COLO829 (cell line): ENCODE data around the gene SLC10A7.
"Not testable (repeated sequence)": the region's sequence is repeated elsewhere in the genome, so short reads cannot be mapped to it uniquely, and the experiment has no call there.

Source experiments
- DNase-seq: peaks from one replicate; pipeline ENCODE4 v3.0.0; 2012; ENCODE audit warnings: low spot score

Gene SLC10A7

GRCh38 chr4:146350114-146350513 is 171.6 kb downstream of the SLC10A7 start:
- DNase-seq, result not testable (repeated sequence)

GRCh38 chr4:146349306-146349705 is 172.4 kb downstream of the SLC10A7 start:
- DNase-seq, result no peak

GRCh38 chr4:146347822-146348221 is 173.9 kb downstream of the SLC10A7 start:
- DNase-seq, result no peak

- DNase-seq, result no peak
Observed at GRCh38 chr4:146346276-146346675, 175.5 kb downstream of the SLC10A7 start.

DNA sequence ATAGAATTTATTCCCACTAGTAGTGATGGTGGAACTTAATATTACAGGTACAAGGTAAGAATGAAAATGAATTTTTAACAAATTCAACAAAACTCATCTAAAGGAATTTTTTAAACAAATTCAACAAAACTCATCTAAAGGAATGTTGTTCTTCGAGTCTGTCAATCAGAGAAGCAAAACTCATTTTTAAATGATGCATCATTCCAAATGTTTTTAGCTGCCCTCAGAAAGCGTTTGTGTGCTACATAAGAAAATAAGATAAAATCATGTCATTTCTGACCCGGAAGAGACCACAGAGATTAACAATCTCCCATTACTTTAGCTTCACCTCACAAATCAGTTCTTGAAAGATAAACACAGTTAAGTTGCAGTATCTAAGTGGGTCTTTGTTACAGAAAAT is 178.0 kb downstream of the SLC10A7 start:
- no peak for DNase-seq

- DNase-seq, result no peak
Observed at GRCh38 chr4:146343199-146343598, 178.5 kb downstream of the SLC10A7 start.

- DNase-seq, result peak; percentile 33
Observed at GRCh38 chr4:146342600-146343192, 179.0 kb downstream of the SLC10A7 start.

DNA sequence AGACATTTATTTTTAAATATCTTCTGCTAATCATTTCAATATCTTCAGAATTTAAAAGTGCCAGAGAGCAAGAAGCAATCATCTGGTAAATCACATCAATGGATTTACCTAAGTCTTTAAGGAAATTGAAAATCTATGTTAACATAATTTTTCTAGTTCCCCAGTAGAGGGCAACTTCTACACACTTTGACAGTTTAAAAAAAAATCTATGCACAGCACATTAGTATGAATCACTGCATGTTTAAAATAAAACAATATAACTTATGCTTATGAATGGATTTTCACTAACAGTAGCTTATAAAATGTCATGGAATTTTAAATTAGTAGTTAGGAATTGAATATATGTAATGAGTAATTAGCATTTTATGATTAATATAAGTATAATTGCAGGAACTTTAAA is 180.9 kb downstream of the SLC10A7 start:
- DNase-seq, result peak; percentile 32

DNA sequence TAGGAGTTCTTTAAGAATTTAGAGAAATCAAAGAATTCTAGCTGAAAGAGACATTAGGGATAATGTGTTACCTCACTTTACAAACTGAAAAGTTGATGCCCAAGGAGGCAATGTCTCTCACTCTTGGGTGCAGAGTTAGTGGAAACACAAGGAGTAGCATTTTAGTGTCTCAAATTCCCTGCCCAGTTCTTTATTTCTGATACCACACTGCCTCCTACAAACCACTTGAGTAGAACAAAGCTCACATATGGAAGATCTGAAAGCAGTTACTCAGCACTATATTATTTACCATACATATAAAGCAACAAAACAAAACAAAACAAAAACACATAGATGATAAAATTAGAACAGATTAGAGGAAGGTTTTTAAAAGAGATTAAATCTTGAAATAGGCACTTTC is 183.2 kb downstream of the SLC10A7 start:
- no peak for DNase-seq

- no peak for DNase-seq
Observed at GRCh38 chr4:146336410-146336807, 185.3 kb downstream of the SLC10A7 start.

DNA sequence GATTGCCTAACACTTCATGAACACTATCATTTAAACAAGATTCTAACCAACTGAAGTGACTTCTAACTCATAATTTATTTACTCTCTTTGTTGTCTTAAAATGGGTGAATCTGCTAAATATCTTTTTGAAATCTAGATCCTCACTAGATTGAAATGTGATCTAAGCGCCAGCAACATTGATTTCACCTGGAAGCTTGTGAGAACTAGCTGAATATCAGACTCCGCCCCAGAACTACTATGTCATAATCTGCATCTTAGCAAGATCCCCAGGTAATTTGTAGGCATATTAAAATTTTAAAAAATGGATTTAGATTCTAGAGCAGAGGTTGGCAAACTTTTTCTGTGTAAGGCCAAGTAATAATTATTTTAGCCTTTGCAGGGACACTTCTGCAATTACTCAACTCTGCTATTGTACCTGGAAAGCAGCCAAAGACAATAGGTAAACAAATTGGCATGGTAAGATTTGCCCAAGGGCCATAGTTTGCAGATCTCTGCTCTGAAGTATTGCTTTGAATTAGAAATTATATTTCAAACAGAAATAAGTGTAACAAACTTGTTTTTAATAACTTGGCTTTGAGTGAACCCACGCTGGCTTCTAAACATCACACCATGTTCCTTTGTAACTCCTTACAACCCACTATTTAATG is 185.9 kb downstream of the SLC10A7 start:
- no peak for DNase-seq

DNA sequence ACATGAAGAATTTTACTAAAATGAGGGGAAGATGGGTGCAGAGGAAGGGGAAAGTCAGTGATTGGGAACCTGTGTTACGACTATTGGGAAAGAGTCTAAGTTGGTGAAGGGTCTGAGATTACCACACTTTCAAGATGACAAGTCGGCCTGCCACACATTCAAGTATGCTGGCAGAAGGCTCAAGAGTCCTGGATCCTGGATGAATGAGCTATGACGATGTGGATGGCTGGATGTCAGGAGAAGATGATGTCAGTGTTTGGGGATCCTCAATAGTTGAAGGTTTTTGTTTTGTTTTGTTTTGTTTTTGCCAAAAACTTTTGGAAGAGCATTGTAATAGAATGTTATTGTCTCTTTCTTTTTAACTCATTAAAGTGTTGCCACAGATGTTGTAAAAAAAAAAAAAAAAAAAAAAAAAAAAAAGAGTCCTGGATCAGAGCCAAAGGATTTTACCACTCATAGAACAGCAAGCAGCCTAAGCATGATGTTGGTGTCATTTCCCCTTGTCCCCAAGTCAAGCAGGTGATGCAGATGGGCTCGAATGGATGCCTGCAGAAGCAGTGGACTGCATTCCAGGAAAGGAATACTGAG is 186.8 kb downstream of the SLC10A7 start:
- DNase-seq, result no peak

DNA sequence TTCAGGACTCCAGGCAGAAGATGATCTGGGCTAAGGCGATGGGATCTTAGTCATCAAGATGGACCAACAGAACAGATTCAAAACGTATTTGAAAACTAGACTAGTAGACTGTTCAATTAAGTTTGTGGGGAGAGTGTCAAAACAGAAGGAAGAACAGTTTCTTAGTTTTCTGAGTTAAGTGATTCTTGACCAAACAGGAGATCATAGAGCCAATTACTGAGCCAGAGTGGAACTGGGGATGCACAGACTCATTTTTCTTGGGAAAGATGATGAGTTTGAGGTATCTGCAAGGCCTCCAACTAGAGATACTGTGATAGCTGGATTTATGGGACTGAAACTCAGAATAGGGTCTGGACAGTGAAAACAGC is 187.9 kb downstream of the SLC10A7 start:
- no peak for DNase-seq

- no peak for DNase-seq
Observed at GRCh38 chr4:146333187-146333894, 188.4 kb downstream of the SLC10A7 start.

GRCh38 chr4:146330392-146330791 is 191.3 kb downstream of the SLC10A7 start:
- no peak for DNase-seq

GRCh38 chr4:146329050-146329716 is 192.6 kb downstream of the SLC10A7 start:
- peak; percentile 39 for DNase-seq

DNA sequence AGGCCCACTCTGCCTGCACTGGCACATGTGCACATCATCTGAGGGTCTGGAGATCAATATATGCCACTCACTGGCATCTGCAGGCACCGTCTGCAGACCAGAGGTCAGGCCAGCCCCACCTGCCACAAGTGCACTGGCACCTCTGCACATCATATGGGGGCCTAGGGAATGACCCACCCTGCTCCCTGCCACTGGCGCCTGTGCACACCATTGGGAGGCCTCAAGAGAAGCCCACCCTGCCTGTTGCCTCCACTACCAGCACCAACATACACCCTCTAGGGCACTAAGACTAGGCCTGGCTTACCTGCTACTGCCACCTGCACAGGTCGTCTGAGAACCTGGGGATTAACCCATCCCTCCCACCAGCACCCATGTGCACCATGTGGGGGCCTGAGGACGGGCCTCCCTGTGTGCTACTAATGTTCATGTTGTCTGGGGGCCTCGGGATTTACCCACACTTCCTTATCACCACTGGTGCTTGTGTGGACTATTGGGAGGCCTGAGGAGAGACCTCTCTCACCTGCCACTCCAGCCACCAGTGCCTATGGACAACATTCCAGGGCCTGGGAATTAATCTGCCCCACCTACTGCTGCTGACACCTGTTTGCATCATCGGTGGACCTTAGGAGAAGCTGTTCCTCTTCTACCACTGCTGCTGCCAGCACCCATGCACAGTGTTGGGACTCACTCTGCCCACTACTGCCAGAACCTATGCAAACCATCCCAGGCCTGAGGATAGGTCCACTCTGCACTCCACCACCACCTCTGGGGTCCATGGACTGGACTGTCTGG is 193.7 kb downstream of the SLC10A7 start:
- DNase-seq, result no peak

DNA sequence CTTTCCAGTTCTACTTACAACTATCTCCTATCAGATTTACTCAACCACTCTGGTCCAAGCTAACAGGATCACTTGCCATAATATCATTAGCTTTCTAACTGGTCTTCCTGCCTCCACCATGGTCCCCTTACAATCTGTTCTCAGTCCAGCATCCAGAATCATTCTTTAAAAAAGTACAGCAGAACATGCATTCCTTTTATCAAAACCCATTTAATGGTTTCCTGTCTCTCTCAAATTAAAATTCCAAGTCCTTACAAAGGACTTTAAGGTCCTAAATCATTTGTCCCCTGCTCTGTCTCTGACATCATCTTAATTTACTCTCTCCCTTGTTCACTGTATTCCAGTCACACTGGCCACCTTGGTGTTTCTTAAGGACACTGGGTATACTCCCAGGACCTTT is 202.8 kb downstream of the SLC10A7 start:
- DNase-seq, result no peak

- no peak for DNase-seq
Observed at GRCh38 chr4:146317783-146318182, 204.0 kb downstream of the SLC10A7 start.

DNA sequence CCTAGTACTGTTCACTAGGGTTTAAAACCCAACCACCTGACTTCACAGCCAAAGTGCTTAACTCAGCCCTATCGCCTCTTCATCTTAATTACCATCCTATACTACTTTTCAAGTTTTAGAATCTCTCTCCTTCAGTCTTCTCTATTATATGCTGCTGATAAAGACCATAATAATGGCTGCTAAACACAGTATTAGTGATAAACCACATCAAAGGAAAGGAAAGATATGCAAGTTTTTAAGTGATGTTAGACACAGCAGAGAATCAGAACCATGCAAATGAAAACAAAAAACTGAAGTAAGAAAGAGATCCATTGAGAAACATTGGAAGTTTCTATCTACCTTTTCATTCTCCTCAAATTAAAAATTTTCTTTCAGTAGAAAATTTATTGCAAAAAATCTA is 206.6 kb downstream of the SLC10A7 start:
- DNase-seq, result no peak

DNA sequence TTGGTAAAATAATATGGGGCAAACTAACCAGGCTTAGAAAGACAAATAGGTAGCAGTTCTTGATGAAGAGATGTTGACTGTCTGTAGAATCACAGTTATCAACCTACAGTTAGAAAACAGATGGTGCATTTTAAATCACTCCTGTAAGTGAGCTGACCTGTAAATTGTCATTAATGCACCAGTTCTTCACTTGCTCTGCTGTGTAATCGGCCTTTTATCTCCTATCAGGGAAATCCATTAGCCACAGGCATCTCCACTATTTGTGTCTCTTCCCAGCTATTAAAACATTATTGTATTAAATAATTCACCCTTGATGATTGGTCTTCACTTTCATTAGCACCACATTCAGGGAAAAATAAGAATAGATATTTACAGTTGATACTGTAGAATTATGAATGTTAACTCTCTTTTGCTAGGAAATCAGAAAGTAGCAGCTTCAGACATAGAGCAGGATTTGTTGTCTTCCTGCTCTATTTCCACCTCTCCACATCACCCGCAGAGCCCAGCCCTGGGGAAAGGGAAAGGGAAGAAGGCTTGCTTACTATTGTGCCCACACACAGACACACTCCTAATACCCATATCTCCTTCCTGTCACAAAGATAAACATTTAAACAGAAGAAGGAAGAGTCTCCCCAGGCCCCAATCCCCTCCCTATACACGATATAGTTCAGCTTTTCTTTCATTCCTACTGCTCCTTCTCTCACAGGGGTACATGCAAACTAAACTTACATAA is 210.3 kb downstream of the SLC10A7 start:
- DNase-seq, result no peak
